ENCODE results near the gene OR5A2. TPM values are rescaled to one million over a fixed set of nuclear protein-coding genes. Genes with fewer than 3 reads are reported as not detected.

The OR5A2 gene
- polyA plus RNA-seq, 1 experiment = not detected

GRCh38 chr11:59416613-59417012 is 9.6 kb downstream of the OR5A2 start:
- ChIA-PET POLR2A (no interaction called here), CTCF (no interaction called here)
- no peak for DNase-seq (ENCODE audit: low read depth)
- Histone ChIP-seq H3K36me3 (ENCODE audit: control insufficient read depth, insufficient read depth, low read length) (no peaks in the 10 kb centered on the region), H3K27me3 (ENCODE audit: control insufficient read depth, insufficient read depth, low read length) (no peaks in the 10 kb centered on the region), H3K4me3 (ENCODE audit: low read depth, low read length) (no peak overlapping the region)
- TF ChIP-seq CTCF (IDR thresholded peaks at IDR 0.05; ENCODE audit: insufficient read depth, low read depth, low read length) = no peak

- Histone ChIP-seq H3K27me3 (ENCODE audit: control insufficient read depth, insufficient read depth, low read length) (no peaks in the 10 kb centered on the region), H3K4me3 (ENCODE audit: low read depth, low read length) (no peak overlapping the region), H3K36me3 (ENCODE audit: control insufficient read depth, insufficient read depth, low read length) (no peaks in the 10 kb centered on the region)
- DNase-seq (ENCODE audit: low read depth) = no peak
- CTCF ChIA-PET = no interaction called here
- TF ChIP-seq CTCF (IDR thresholded peaks at IDR 0.05; ENCODE audit: insufficient read depth, low read depth, low read length) = no peak
- POLR2A ChIA-PET = no interaction called here
Measured at GRCh38 chr11:59415111-59415510, 11.1 kb downstream of the OR5A2 start.

GRCh38 chr11:59413646-59414045 is 12.6 kb downstream of the OR5A2 start:
- no peak for DNase-seq (ENCODE audit: low read depth)
- no peak for TF ChIP-seq CTCF (IDR thresholded peaks at IDR 0.05; ENCODE audit: insufficient read depth, low read depth, low read length)
- H3K27me3 ChIP-seq (ENCODE audit: control insufficient read depth, insufficient read depth, low read length) = no peaks in the 10 kb centered on the region
- no peak overlapping the region for H3K4me3 ChIP-seq (ENCODE audit: low read depth, low read length)
- no peaks in the 10 kb centered on the region for H3K36me3 ChIP-seq (ENCODE audit: control insufficient read depth, insufficient read depth, low read length)
- ChIA-PET POLR2A (interaction anchor here (0.6 kb wide), 1 partner anchor 117 kb away, joined by 7 read pairs; no protein-coding TSS in a partner anchor), CTCF (interaction anchor here (0.7 kb wide), 1 partner anchor 992 kb away, joined by 3 read pairs; no protein-coding TSS in a partner anchor)

GRCh38 chr11:59403546-59403945 is 22.7 kb downstream of the OR5A2 start:
- ChIA-PET CTCF (no interaction called here), POLR2A (no interaction called here)
- no peaks in the 10 kb centered on the region for H3K36me3 ChIP-seq (ENCODE audit: control insufficient read depth, insufficient read depth, low read length)
- H3K4me3 ChIP-seq (ENCODE audit: low read depth, low read length) = no peak overlapping the region
- H3K27me3 ChIP-seq (ENCODE audit: control insufficient read depth, insufficient read depth, low read length) = no peaks in the 10 kb centered on the region
- no peak for TF ChIP-seq CTCF (IDR thresholded peaks at IDR 0.05; ENCODE audit: insufficient read depth, low read depth, low read length)
- no peak for DNase-seq (ENCODE audit: low read depth)

- DNase-seq (ENCODE audit: low read depth) = no peak
- no peak for TF ChIP-seq CTCF (IDR thresholded peaks at IDR 0.05; ENCODE audit: insufficient read depth, low read depth, low read length)
- Histone ChIP-seq H3K36me3 (ENCODE audit: control insufficient read depth, insufficient read depth, low read length) (no peaks in the 10 kb centered on the region), H3K4me3 (ENCODE audit: low read depth, low read length) (no peak overlapping the region), H3K27me3 (ENCODE audit: control insufficient read depth, insufficient read depth, low read length) (no peaks in the 10 kb centered on the region)
- ChIA-PET POLR2A (no interaction called here), CTCF (no interaction called here)
Measured at GRCh38 chr11:59401262-59401552, 25.0 kb downstream of the OR5A2 start.

All from BJ (cell line).